RPMI7951 (cell line): ENCODE data around the gene SPECC1L. TPM values are rescaled to one million over a fixed set of nuclear protein-coding genes. Genes with fewer than 3 reads are reported as not detected.

Experiments used
- DNase-seq: peaks from one replicate; pipeline ENCODE4 v3.0.0-alpha.2; 2012; ENCODE audit warnings: low read depth
- total RNA-seq: library from RNA; depleted of rRNA; stranded (reverse); fragments of >200 nt; shearing (Covaris generic); gene quantifications from 2 replicates; pipeline ENCODE4 v1.2.3, GENCODE V29; 2014

Gene SPECC1L
- total RNA-seq, 1 experiment from 2014 or later: 12.6 TPM

- DNase-seq: no peak
These were observed 129.5 kb downstream of the SPECC1L start for GRCh38 chr22:24400034-24400725.

DNA sequence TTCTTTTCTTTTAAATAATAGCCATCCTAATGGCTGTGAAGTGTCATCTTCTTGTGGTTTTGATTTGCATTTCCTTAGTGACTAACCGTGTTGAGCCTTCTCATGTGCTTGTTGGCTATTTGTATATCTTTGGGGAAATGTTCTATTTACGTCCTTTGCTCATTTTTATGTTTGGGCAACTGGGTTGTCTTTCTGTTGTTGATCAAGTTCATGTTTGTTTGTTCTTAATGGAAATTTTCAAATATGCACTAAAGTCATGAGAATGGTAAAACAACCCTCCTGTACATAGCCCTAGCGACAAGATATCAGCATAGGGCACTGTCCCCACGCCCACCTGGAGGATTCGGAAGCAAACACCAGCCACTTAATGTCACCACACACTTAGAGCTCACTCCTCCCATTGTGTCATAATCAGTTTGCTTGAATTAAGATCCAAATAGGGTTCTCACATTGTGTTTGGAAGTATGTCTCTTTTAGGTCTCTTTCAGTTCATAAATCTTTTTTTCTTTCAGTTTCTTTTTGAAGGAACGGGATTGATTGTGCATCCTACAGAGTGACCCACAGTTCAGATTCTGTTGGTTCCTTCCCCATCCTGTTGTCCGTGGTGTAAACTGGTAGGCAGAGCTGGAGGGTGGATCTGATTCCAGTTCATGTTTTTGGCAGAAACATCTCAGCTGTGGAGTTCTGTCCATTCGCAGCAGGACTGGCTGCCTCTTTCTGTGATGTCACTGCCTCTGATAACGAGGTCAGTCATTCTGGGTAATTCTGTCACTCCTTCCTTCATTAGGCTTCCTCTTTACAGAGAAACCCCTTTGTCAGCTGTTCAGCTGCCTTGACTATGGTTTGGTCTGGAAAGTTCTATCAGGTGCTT is 130.3 kb downstream of the SPECC1L start:
- DNase-seq: peak; percentile 26

DNA sequence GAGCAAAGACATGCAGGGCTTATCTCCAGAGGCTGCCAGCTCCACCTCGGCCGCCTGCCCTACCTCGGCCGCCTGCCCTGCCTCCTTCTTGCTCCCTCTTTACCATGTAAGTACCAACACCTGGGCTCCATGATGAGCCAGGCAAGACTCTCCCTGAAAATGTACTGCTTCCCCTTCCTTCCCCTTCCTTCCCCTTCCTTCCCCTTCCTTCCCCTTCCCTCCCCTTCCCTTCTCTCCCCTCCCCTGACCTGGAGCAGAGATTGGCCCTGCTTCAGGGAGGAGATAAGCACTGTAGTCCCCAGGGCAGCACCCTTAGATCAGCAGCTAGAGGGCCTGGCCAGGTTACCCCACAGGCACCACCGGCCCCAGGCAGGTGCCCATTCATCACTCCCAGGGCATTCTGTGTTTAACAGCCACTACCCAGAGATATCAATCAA is 131.3 kb downstream of the SPECC1L start:
- no peak for DNase-seq

GRCh38 chr22:24402460-24403192 is 132.0 kb downstream of the SPECC1L start:
- DNase-seq: peak; percentile 91

- no peak for DNase-seq
These were observed 132.7 kb downstream of the SPECC1L start for GRCh38 chr22:24403346-24403745.

GRCh38 chr22:24404561-24405275 is 134.1 kb downstream of the SPECC1L start:
- DNase-seq: no peak

- no peak for DNase-seq
These were observed 135.1 kb downstream of the SPECC1L start for GRCh38 chr22:24405631-24406321.

DNA sequence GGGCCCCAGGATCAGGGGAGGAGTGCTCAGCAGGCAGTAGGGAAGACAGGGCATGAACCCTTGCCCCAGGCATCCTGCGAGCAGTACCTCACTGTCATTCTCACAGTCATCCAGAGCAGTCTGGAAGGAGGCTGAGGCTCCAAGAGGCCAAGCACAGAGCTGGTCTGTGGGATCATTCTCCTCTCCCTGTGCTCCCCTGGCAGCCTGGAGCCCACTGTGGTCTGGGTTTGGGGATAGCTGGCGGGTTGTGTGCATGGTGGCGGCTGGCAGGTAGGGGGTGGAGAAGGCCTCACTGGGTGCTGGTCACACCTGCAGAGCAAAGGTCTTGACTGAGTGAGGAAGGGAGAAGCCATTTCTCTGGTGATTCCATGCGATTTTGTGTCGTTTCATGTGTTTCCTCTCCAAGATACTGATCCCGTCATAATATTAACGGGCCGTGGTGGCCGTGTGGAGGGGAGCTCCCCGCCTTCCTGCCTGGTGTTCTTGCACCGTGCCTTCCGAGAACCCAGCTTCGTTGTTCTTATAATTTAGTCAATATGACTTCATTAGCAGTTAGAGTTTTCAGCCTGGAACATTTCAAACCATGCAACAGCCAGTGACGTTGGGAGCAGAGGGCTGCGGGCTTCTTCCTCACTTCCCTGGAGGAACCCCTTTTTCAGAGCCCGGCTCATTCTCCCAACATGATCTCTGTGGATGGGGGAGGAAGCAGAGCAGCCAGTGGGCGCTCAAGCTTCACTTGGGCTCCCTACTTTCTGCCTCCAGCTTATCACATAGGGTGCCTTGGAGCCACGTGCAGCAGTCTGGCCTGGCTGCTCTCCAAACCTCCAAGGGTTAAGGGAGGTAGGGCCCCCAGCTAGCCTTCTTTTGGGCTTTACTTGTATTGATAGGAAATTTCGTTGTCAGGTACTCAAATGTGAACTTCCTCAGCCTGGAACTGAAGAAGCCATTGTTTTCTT is 136.0 kb downstream of the SPECC1L start:
- no peak for DNase-seq

DNA sequence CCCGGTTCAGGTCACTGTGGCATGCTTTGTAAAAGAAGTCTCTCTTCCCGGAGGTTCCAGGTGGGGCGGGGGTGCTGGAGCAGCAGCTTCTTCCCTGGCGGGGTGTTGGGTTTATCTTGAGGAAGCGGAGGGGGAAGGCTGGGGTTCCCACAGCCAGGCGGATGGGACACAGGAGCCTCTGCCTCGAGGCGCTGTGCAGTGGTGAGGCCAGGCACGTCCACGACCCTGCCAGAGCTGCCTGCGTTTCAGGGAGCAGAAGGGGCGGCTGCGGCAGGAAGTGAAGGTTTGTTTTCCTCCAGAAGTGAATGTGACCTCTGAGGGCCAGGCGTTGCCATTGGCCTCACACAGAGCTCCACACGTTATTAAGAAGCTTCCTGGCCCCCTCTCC is 136.6 kb downstream of the SPECC1L start:
- no peak for DNase-seq

- no peak for DNase-seq
These were observed 137.3 kb downstream of the SPECC1L start for GRCh38 chr22:24407884-24408283.

DNA sequence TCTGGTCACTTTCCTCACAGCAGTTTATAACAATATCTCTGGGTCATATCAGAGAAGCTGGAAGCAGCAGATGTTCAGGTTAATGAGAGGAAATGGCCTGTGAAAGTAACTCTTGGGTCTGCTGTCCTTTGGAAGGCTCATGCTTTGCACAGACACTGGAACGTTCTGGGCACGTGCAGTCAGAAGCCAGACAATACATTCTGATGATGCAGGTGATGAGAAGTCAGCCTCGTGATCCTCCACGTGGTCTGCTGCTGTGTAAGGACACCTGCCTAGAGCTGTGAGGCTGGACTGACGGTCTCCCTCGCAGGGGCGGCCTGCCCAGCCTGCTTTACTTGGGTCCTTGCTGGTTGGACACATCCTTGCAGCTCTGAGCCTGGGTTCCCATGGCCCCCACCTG is 138.0 kb downstream of the SPECC1L start:
- no peak for DNase-seq

- no peak for DNase-seq
These were observed 139.1 kb downstream of the SPECC1L start for GRCh38 chr22:24409707-24410106.

GRCh38 chr22:24410110-24410856 is 139.7 kb downstream of the SPECC1L start:
- peak; percentile 67 for DNase-seq

DNA sequence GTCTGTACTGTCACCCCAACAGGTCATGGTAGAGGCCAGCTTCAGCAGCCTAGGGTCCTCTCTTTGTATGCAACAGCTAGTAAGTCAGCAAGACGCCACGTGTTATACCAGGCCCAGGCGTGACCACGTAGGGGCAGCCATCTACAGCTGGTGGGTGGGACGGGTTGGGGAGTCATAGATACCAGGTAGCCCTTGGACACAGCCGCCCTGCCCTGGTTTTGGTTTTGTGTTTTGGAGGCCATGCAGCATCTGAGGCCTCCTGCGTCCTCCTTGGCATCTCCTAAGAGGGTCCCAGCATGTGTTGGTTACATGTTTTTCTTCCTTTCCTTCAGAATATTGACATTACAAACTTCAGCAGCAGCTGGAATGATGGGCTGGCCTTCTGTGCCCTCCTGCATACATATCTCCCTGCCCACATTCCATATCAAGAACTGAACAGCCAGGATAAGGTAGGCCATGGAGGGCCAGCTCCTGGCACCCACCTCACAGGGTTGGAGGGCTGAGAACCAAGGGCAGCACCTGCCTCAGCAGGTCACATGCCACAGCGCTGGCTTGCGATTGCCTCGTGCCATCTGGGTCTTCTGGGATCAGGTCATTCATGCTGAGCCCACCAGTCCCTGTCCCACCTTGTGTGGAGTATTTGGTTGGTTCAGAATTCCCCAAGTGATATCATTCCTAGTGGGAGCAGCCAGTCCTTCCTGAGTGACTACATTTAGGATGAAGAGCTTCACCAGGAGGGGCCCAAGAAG is 140.8 kb downstream of the SPECC1L start:
- DNase-seq: no peak

- DNase-seq: no peak
These were observed 141.6 kb downstream of the SPECC1L start for GRCh38 chr22:24412274-24412673.

GRCh38 chr22:24413271-24413670 is 142.6 kb downstream of the SPECC1L start:
- no peak for DNase-seq

DNA sequence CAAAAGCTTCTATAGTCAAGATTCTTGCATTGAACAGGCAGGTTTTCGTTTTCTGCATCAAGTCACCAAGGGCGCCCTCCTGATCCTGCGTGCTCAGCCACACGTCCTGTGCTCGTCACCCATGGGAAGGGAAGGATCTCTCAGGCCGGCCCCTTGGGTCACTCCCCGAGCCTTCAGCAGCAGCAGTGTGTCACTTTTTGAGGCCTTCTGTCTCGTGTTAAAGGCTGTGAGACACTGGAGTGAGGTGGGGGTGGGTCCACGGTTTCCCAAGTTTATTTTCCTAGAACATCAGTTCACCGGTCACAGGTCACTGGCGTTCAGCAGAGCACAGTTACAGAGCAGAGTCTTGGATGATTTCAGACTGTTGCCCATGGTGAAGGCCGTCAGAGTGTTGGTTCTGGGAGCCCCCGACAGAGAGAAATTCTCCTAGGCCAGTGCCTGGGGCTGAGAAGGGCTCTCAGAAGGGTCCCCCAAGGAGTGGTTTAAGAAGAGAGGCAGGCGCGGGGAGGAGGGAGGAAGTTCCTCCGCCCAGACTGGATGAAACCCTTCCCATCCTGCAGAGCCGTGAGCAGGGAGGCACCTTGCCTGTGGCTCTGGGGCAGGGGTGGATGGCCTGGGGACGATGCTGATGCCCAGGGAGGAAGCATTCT is 143.2 kb downstream of the SPECC1L start:
- DNase-seq: no peak

- no peak for DNase-seq
These were observed 143.9 kb downstream of the SPECC1L start for GRCh38 chr22:24414523-24414922.
